Natural killer cell (primary cell): ENCODE results near the gene MACROH2A1. TPM values are rescaled to one million over a fixed set of nuclear protein-coding genes. Genes with fewer than 3 reads are reported as not detected.

Source experiments
- ATAC-seq, 3 donors: fragments of 150-1000 bp in 2 of 3; fragments of 200-7000 bp in 1 of 3; cut with Tn5 transposase; 1 replicate in 1 of 3; 2 replicates in 2 of 3; pipeline ENCODE4 v1.10.0; 2021; ENCODE audit warnings: mild to moderate bottlenecking in 2 of 3, moderate library complexity in 2 of 3
- DNase-seq, 2 donors: peaks; one replicate each; pipeline versions ENCODE4 v3.0.0 to v3.0.0-alpha.2; 2013 to 2021; ENCODE audit warnings: mixed read lengths in 1 of 2
- H3K27ac ChIP-seq: one replicate; pipeline ENCODE4 v1.5.1; 2013; ENCODE audit warnings: mild to moderate bottlenecking, low read length
- H3K27me3 ChIP-seq: one replicate; pipeline ENCODE4 v1.6.1; 2013; ENCODE audit warnings: low read length; ENCODE audit not compliant: control insufficient read depth, insufficient read depth
- H3K36me3 ChIP-seq: one replicate; pipeline ENCODE4 v1.6.1; 2013; ENCODE audit warnings: low read length; ENCODE audit not compliant: control insufficient read depth, insufficient read depth
- H3K4me1 ChIP-seq: one replicate; pipeline ENCODE4 v1.6.1; 2013; ENCODE audit warnings: low read length; ENCODE audit not compliant: control insufficient read depth, insufficient read depth
- H3K4me3 ChIP-seq: one replicate; pipeline ENCODE4 v1.5.1; 2013; ENCODE audit warnings: low read length
- H3K9me3 ChIP-seq: one replicate; pipeline ENCODE4 v1.6.1; 2013; ENCODE audit warnings: low read length; ENCODE audit not compliant: control insufficient read depth, insufficient read depth
- H3K27ac Mint-ChIP-seq, 2 donors: one replicate each; pipeline ENCODE4 v1.8.0; 2022; ENCODE audit warnings: mild to moderate bottlenecking in 2 of 2, mixed read lengths in 2 of 2, moderate library complexity in 1 of 2
- H3K27me3 Mint-ChIP-seq, 2 donors: one replicate each; pipeline ENCODE4 v1.8.0; 2022; ENCODE audit warnings: low read depth in 2 of 2, mixed read lengths in 2 of 2
- H3K36me3 Mint-ChIP-seq: one replicate; pipeline ENCODE4 v1.8.0; 2022; ENCODE audit warnings: mixed read lengths
- H3K4me1 Mint-ChIP-seq, 2 donors: one replicate each; pipeline ENCODE4 v1.8.0; 2022; ENCODE audit warnings: mixed read lengths in 2 of 2
- H3K4me3 Mint-ChIP-seq: one replicate; pipeline ENCODE4 v1.8.0; 2022; ENCODE audit warnings: mild to moderate bottlenecking, moderate library complexity, mixed read lengths
- H3K9me3 Mint-ChIP-seq, 2 donors: one replicate each; pipeline ENCODE4 v1.8.0; 2022; ENCODE audit warnings: mixed read lengths in 2 of 2
- WGBS: methylation state at CpG from one replicate; pipeline ENCODE4 v1.1.7; 2013; ENCODE audit warnings: missing lambda C conversion rate; ENCODE audit not compliant: insufficient coverage; 5-methylcytosine and 5-hydroxymethylcytosine counted together
- intact Hi-C: fragments of 100-400 bp; cut with micrococcal nuclease; formaldehyde crosslinking; loops from one replicate; pipeline ENCODE4 v1.14.2; 2022
- total RNA-seq, 4 donors: library from RNA; stranded (reverse); fragments of 120-200 nt in 1 of 4; gene quantifications; one replicate each; pipeline versions ENCODE4 v1.2.3 to v1.2.4, GENCODE V29; 2013 to 2022
- TF ChIP-seq, protein P1 (sequence below): fragments of 200-600 bp; IDR thresholded peaks from one replicate; pipeline ENCODE4 v1.8.0; 2022; ENCODE audit warnings: antibody characterized with exemption

MACROH2A1 gene
- total RNA-seq, 3 donors from 2014 or later (not counting 1 experiment from before 2014, with no cell fraction given): 139 to 160 (median 139) TPM

DNA sequence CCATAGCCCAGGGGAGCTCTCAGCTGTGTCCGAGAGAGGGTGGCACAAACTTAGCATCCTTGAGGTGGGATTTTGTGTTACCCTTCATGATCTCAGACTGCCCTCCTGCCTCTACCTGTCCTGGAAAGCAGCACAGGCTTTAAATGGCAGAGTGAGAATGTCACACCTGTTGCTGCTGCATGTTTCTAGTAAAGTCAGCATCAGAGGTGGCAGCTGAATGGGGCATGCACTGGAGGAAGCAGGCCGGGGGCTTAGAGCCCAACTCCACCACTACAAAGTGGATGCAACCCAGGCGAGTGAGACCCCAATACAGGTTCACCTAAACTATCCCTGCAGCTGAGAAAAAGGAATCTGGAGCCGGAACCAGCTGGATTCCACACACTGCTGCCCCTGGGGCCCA lies 51.6 kb downstream of the MACROH2A1 start:
- Histone ChIP-seq H3K27me3 (no peaks in the 10 kb centered on the region), H3K9me3 (no peaks in the 10 kb centered on the region), H3K4me3 (no peak overlapping the region), H3K4me1 (no peaks in the 10 kb centered on the region), H3K27ac (no peak overlapping the region), H3K36me3 (peaks cover 42% of the 10 kb centered on the region)
- Mint-ChIP-seq H3K27ac (no peak overlapping the region), H3K4me1 (no peaks in the 10 kb centered on the region), H3K36me3 (peaks cover 9% of the 10 kb centered on the region), H3K27me3 (no peaks in the 10 kb centered on the region), H3K4me3 (no peak overlapping the region), H3K9me3 (no peaks in the 10 kb centered on the region)
- TF ChIP-seq, protein P1, sequence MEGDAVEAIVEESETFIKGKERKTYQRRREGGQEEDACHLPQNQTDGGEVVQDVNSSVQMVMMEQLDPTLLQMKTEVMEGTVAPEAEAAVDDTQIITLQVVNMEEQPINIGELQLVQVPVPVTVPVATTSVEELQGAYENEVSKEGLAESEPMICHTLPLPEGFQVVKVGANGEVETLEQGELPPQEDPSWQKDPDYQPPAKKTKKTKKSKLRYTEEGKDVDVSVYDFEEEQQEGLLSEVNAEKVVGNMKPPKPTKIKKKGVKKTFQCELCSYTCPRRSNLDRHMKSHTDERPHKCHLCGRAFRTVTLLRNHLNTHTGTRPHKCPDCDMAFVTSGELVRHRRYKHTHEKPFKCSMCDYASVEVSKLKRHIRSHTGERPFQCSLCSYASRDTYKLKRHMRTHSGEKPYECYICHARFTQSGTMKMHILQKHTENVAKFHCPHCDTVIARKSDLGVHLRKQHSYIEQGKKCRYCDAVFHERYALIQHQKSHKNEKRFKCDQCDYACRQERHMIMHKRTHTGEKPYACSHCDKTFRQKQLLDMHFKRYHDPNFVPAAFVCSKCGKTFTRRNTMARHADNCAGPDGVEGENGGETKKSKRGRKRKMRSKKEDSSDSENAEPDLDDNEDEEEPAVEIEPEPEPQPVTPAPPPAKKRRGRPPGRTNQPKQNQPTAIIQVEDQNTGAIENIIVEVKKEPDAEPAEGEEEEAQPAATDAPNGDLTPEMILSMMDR: no peak
- ATAC-seq: no peak
- no peak for DNase-seq
- WGBS: 95% methylated on average over 4 of the region's 4 CpGs
- intact Hi-C loops: no loop called here

DNA sequence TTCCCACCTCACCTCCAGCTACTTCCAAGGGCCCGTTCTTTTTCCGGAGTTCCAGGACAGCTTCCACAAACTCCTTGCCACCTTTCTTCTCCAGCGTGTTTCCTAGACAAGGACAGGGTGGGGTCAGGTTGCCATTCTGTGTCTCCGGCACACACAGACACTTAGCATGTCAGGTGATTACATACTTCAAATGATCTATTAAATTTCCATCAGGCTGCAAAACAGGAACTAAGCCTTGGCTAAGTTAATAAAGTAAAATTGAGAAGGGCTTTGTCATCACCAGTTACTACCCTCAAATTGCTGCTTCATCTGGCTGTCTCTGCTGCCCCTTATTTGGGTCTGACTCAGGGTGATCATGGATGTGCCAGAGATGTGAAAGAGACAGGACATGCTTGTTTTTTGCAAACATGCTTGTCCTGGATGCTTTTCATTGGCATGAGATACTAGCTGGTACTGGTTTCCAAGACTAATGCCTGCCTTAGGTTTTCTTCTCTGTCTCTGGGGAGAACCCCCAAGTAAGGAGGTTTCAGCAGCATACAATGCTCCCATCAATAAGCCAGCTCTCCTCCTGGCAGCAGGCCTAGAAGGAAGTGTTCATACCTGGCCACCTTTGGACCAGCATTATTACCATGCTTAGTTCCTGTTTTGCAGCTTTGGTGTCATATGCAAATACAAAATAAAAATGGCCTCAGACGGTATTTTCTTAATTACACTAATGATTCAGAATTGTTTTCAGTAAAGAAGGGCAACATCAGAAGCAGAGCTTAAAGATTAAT lies 52.9 kb downstream of the MACROH2A1 start:
- Mint-ChIP-seq H3K27me3 (no peaks in the 10 kb centered on the region), H3K4me1 (no peaks in the 10 kb centered on the region), H3K27ac (no peak overlapping the region), H3K9me3 (no peaks in the 10 kb centered on the region), H3K36me3 (peaks cover 9% of the 10 kb centered on the region), H3K4me3 (no peak overlapping the region)
- WGBS: 80% methylated on average over 4 of the region's 5 CpGs
- TF ChIP-seq, protein P1: no peak
- no peak for ATAC-seq
- DNase-seq: no peak
- Histone ChIP-seq H3K4me3 (no peak overlapping the region), H3K9me3 (no peaks in the 10 kb centered on the region), H3K27ac (no peak overlapping the region), H3K4me1 (no peaks in the 10 kb centered on the region), H3K36me3 (peaks cover 53% of the 10 kb centered on the region), H3K27me3 (no peaks in the 10 kb centered on the region)
- intact Hi-C loops: no loop called here

DNA sequence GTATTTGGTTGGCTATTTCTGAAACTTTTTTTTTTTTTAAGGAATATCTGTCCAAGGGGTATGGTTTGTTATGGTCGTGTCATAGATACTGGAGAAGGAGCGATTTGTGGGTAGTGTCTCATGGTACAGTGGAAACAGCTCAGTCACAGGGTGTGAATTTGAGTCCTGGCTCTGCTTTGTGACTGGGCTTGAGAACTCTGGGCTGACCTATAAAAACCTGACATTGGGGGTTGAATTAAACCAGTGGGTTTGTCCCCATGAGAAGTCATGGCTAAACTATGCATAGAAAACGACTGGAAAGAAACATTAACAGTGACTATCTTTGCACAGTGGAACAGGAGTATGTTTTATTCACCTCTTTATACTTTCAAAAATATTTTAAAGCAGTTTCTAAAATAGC lies 54.7 kb downstream of the MACROH2A1 start:
- WGBS: 95% methylated on average over 3 of the region's 3 CpGs
- H3K27me3 Mint-ChIP-seq: no peaks in the 10 kb centered on the region
- Histone ChIP-seq H3K36me3 (peaks cover 64% of the 10 kb centered on the region), H3K27ac (no peak overlapping the region), H3K27me3 (no peaks in the 10 kb centered on the region), H3K4me1 (no peaks in the 10 kb centered on the region), H3K9me3 (no peaks in the 10 kb centered on the region), H3K4me3 (no peak overlapping the region)
- no peaks in the 10 kb centered on the region for H3K9me3 Mint-ChIP-seq
- DNase-seq (no peak), ATAC-seq (no peak)
- no peaks in the 10 kb centered on the region for H3K4me1 Mint-ChIP-seq
- peak overlapping the region; percentile 28 to 29 for H3K27ac Mint-ChIP-seq
- H3K36me3 Mint-ChIP-seq: peaks cover 16% of the 10 kb centered on the region
- TF ChIP-seq, protein P1: no peak
- H3K4me3 Mint-ChIP-seq: no peak overlapping the region
- intact Hi-C loops: no loop called here

DNA sequence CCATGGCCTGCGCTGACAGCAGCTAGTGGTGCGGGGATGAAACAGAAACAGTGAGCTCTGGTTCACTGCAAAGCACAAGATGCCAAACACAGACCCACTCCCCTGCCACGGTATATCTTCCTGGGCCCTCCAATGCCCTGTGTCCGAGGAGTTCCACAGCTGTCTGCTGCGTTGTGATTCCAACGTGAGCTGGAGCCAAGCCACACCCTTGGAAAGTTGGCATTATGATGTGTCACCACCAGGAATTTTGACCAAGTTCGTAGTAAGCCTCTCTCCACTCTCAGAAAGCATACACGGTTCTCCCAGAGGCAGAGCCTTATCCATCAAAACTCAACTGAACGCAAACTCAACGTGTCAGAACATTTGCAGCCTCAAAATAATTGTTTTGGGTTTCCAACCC lies 55.6 kb downstream of the MACROH2A1 start:
- Histone ChIP-seq H3K9me3 (no peaks in the 10 kb centered on the region), H3K27ac (no peak overlapping the region), H3K4me1 (no peaks in the 10 kb centered on the region), H3K36me3 (peaks cover 73% of the 10 kb centered on the region), H3K27me3 (no peaks in the 10 kb centered on the region), H3K4me3 (no peak overlapping the region)
- Mint-ChIP-seq H3K27ac (no peak overlapping the region), H3K4me1 (no peaks in the 10 kb centered on the region), H3K9me3 (no peaks in the 10 kb centered on the region), H3K27me3 (no peaks in the 10 kb centered on the region), H3K4me3 (no peak overlapping the region), H3K36me3 (peaks cover 16% of the 10 kb centered on the region)
- TF ChIP-seq, protein P1: no peak
- 97% methylated on average over 10 of the region's 10 CpGs for WGBS
- ATAC-seq (no peak), DNase-seq (no peak)
- intact Hi-C loops: no loop called here
